ENCODE results near the gene RAB29.

The RAB29 gene

GRCh38 chr1:205748403-205749233 lies 26.7 kb downstream of the RAB29 start:
- H3K79me2 ChIP-seq (ENCODE audit: insufficient read depth, low read depth): peaks cover 60% of the 10 kb centered on the region
- H3K4me3 ChIP-seq (IDR thresholded peaks at IDR 0.05; ENCODE audit: insufficient read depth, low read depth, low read length): peak overlapping the region; percentile 97
- no peak overlapping the region for H2AFZ ChIP-seq (ENCODE audit: low read depth)
- H4K20me1 ChIP-seq (ENCODE audit: insufficient read depth): peaks cover 48% of the 10 kb centered on the region
- peak overlapping the region; percentile 99 for H3K4me2 ChIP-seq
- peaks cover 41% of the 10 kb centered on the region for H3K4me1 ChIP-seq (ENCODE audit: low read depth, poor library complexity, severe bottlenecking)
- TF ChIP-seq CTCF (conservative IDR thresholded peaks at IDR 0.05; ENCODE audit: low read depth, low read length): no peak
- H3K9ac ChIP-seq: peak overlapping the region; percentile 63; the same call in 1 of the 2 replicates
- no peaks in the 10 kb centered on the region for H3K27me3 ChIP-seq (ENCODE audit: insufficient read depth, low read depth)
- H3K36me3 ChIP-seq (ENCODE audit: insufficient read depth): no peaks in the 10 kb centered on the region
- peak overlapping the region; percentile 4; the same call in 1 of the 2 replicates for H3K27ac ChIP-seq

GRCh38 chr1:205746757-205747412 lies 28.4 kb downstream of the RAB29 start:
- H3K4me3 ChIP-seq (IDR thresholded peaks at IDR 0.05; ENCODE audit: insufficient read depth, low read depth, low read length): no peak overlapping the region
- peak overlapping the region; percentile 99 for H3K4me2 ChIP-seq
- no peaks in the 10 kb centered on the region for H3K36me3 ChIP-seq (ENCODE audit: insufficient read depth)
- H3K4me1 ChIP-seq (ENCODE audit: low read depth, poor library complexity, severe bottlenecking): peaks cover 41% of the 10 kb centered on the region
- no peak for TF ChIP-seq CTCF (conservative IDR thresholded peaks at IDR 0.05; ENCODE audit: low read depth, low read length)
- H3K27me3 ChIP-seq (ENCODE audit: insufficient read depth, low read depth): no peaks in the 10 kb centered on the region
- no peak overlapping the region for H2AFZ ChIP-seq (ENCODE audit: low read depth)
- H3K9ac ChIP-seq: no peak overlapping the region
- H3K27ac ChIP-seq: no peak overlapping the region
- H3K79me2 ChIP-seq (ENCODE audit: insufficient read depth, low read depth): peaks cover 77% of the 10 kb centered on the region
- peaks cover 54% of the 10 kb centered on the region for H4K20me1 ChIP-seq (ENCODE audit: insufficient read depth)

GRCh38 chr1:205744403-205744802 lies 30.9 kb downstream of the RAB29 start:
- H3K79me2 ChIP-seq (ENCODE audit: insufficient read depth, low read depth): peaks cover 98% of the 10 kb centered on the region
- H3K27ac ChIP-seq: no peak overlapping the region
- no peaks in the 10 kb centered on the region for H3K36me3 ChIP-seq (ENCODE audit: insufficient read depth)
- H3K4me1 ChIP-seq (ENCODE audit: low read depth, poor library complexity, severe bottlenecking): peaks cover 34% of the 10 kb centered on the region
- no peak overlapping the region for H3K4me2 ChIP-seq
- no peak overlapping the region for H3K9ac ChIP-seq
- H3K4me3 ChIP-seq (IDR thresholded peaks at IDR 0.05; ENCODE audit: insufficient read depth, low read depth, low read length): no peak overlapping the region
- peaks cover 57% of the 10 kb centered on the region for H4K20me1 ChIP-seq (ENCODE audit: insufficient read depth)
- no peak overlapping the region for H2AFZ ChIP-seq (ENCODE audit: low read depth)
- no peak for TF ChIP-seq CTCF (conservative IDR thresholded peaks at IDR 0.05; ENCODE audit: low read depth, low read length)
- H3K27me3 ChIP-seq (ENCODE audit: insufficient read depth, low read depth): no peaks in the 10 kb centered on the region

- H3K36me3 ChIP-seq (ENCODE audit: insufficient read depth): no peaks in the 10 kb centered on the region
- H3K4me1 ChIP-seq (ENCODE audit: low read depth, poor library complexity, severe bottlenecking): peaks cover 34% of the 10 kb centered on the region
- H2AFZ ChIP-seq (ENCODE audit: low read depth): no peak overlapping the region
- peaks cover 60% of the 10 kb centered on the region for H4K20me1 ChIP-seq (ENCODE audit: insufficient read depth)
- H3K4me3 ChIP-seq (IDR thresholded peaks at IDR 0.05; ENCODE audit: insufficient read depth, low read depth, low read length): no peak overlapping the region
- H3K9ac ChIP-seq: no peak overlapping the region
- no peak overlapping the region for H3K4me2 ChIP-seq
- H3K79me2 ChIP-seq (ENCODE audit: insufficient read depth, low read depth): peaks cover 99% of the 10 kb centered on the region
- H3K27ac ChIP-seq: no peak overlapping the region
- no peaks in the 10 kb centered on the region for H3K27me3 ChIP-seq (ENCODE audit: insufficient read depth, low read depth)
- no peak for TF ChIP-seq CTCF (conservative IDR thresholded peaks at IDR 0.05; ENCODE audit: low read depth, low read length)
Measured at GRCh38 chr1:205743977-205744376, 31.3 kb downstream of the RAB29 start.
